ENCODE data around the gene NCKAP5L.

NCKAP5L gene

GRCh38 chr12:49821373-49822287, 6.6 kb downstream of the NCKAP5L start:
- no peak for DNase-seq

GRCh38 chr12:49819786-49820185, 8.4 kb downstream of the NCKAP5L start:
- DNase-seq: no peak

- no peak for DNase-seq
These were observed 9.8 kb downstream of the NCKAP5L start for GRCh38 chr12:49818241-49818895.

- DNase-seq: no peak
These were observed 15.1 kb downstream of the NCKAP5L start for GRCh38 chr12:49813131-49813530.

GRCh38 chr12:49811961-49812401, 16.2 kb downstream of the NCKAP5L start:
- DNase-seq: no peak

GRCh38 chr12:49811136-49811535, 17.1 kb downstream of the NCKAP5L start:
- DNase-seq: no peak

GRCh38 chr12:49809906-49810389, 18.3 kb downstream of the NCKAP5L start:
- DNase-seq: no peak

- no peak for DNase-seq
These were observed 18.8 kb downstream of the NCKAP5L start for GRCh38 chr12:49809381-49809905.

- no peak for DNase-seq
These were observed 19.4 kb downstream of the NCKAP5L start for GRCh38 chr12:49808686-49809380.

GRCh38 chr12:49807991-49808580, 20.1 kb downstream of the NCKAP5L start:
- no peak for DNase-seq

GRCh38 chr12:49806877-49807276, 21.3 kb downstream of the NCKAP5L start:
- DNase-seq: no peak

GRCh38 chr12:49806321-49806813, 21.8 kb downstream of the NCKAP5L start:
- DNase-seq: no peak

- no peak for DNase-seq
These were observed 22.8 kb downstream of the NCKAP5L start for GRCh38 chr12:49805409-49805808.

GRCh38 chr12:49804821-49805220, 23.4 kb downstream of the NCKAP5L start:
- DNase-seq: no peak

- DNase-seq: no peak
These were observed 24.3 kb downstream of the NCKAP5L start for GRCh38 chr12:49803693-49804450.

- no peak for DNase-seq
These were observed 26.8 kb downstream of the NCKAP5L start for GRCh38 chr12:49801141-49802063.

- DNase-seq: no peak
These were observed 27.6 kb downstream of the NCKAP5L start for GRCh38 chr12:49800421-49801140.

GRCh38 chr12:49798934-49799333, 29.3 kb downstream of the NCKAP5L start:
- DNase-seq: no peak

GRCh38 chr12:49798248-49798647, 30.0 kb downstream of the NCKAP5L start:
- no peak for DNase-seq

GRCh38 chr12:49797449-49797776, 30.8 kb downstream of the NCKAP5L start:
- no peak for DNase-seq
